ENCODE measurements around the gene NAB1. TPM values are rescaled to one million over a fixed set of nuclear protein-coding genes. Genes with fewer than 3 reads are reported as not detected.

Gene NAB1
- total RNA-seq, 2 donors from 2014 or later = 31.7 to 37.1 TPM

- H3K27me3 ChIP-seq = no peaks in the 10 kb centered on the region
- H3K9ac ChIP-seq (ENCODE audit: low read depth in 2 of 2, low read length in 2 of 2) = no peak overlapping the region
- no peak overlapping the region for H3K27ac ChIP-seq
- TF ChIP-seq CTCF (IDR thresholded peaks at IDR 0.05) = no peak
- DNase-seq = no peak
- H3K4me1 ChIP-seq = no peaks in the 10 kb centered on the region
- peaks cover 4% of the 10 kb centered on the region for H3K36me3 ChIP-seq
- H3K9me3 ChIP-seq = no peaks in the 10 kb centered on the region
- H3K4me3 ChIP-seq = no peak overlapping the region
- intact Hi-C loops (cut with DNase I) = no loop called here
Observed at GRCh38 chr2:190668892-190669291, 20.0 kb downstream of the NAB1 start.

- H3K9me3 ChIP-seq = no peaks in the 10 kb centered on the region
- no peak overlapping the region for H3K9ac ChIP-seq (ENCODE audit: low read depth in 2 of 2, low read length in 2 of 2)
- H3K4me3 ChIP-seq = no peak overlapping the region
- no peak for DNase-seq
- TF ChIP-seq CTCF (IDR thresholded peaks at IDR 0.05) = no peak
- H3K4me1 ChIP-seq = no peaks in the 10 kb centered on the region
- H3K36me3 ChIP-seq = peaks cover 4% of the 10 kb centered on the region
- H3K27ac ChIP-seq = no peak overlapping the region
- H3K27me3 ChIP-seq = no peaks in the 10 kb centered on the region
- intact Hi-C loops (cut with DNase I) = no loop called here
Observed at GRCh38 chr2:190670182-190670946, 21.5 kb downstream of the NAB1 start.

- intact Hi-C loops (cut with DNase I) = no loop called here
- H3K9me3 ChIP-seq = no peaks in the 10 kb centered on the region
- H3K4me3 ChIP-seq = no peak overlapping the region
- no peak for TF ChIP-seq CTCF (IDR thresholded peaks at IDR 0.05)
- H3K9ac ChIP-seq (ENCODE audit: low read depth in 2 of 2, low read length in 2 of 2) = no peak overlapping the region
- H3K36me3 ChIP-seq = peaks cover 4% of the 10 kb centered on the region
- H3K4me1 ChIP-seq = no peaks in the 10 kb centered on the region
- H3K27me3 ChIP-seq = no peaks in the 10 kb centered on the region
- DNase-seq = no peak
- H3K27ac ChIP-seq = no peak overlapping the region
Observed at GRCh38 chr2:190674966-190675650, 26.2 kb downstream of the NAB1 start.

GRCh38 chr2:190677255-190677654, 28.4 kb downstream of the NAB1 start:
- intact Hi-C loops (cut with DNase I) = no loop called here
- DNase-seq = no peak
- H3K9me3 ChIP-seq = no peaks in the 10 kb centered on the region
- no peaks in the 10 kb centered on the region for H3K4me1 ChIP-seq
- no peak overlapping the region for H3K4me3 ChIP-seq
- no peaks in the 10 kb centered on the region for H3K27me3 ChIP-seq
- TF ChIP-seq CTCF (IDR thresholded peaks at IDR 0.05) = no peak
- no peaks in the 10 kb centered on the region for H3K36me3 ChIP-seq
- H3K27ac ChIP-seq = no peak overlapping the region
- no peak overlapping the region for H3K9ac ChIP-seq (ENCODE audit: low read depth in 2 of 2, low read length in 2 of 2)

- TF ChIP-seq CTCF (IDR thresholded peaks at IDR 0.05) = no peak
- no peaks in the 10 kb centered on the region for H3K36me3 ChIP-seq
- H3K4me1 ChIP-seq = no peaks in the 10 kb centered on the region
- intact Hi-C loops (cut with DNase I) = no loop called here
- no peaks in the 10 kb centered on the region for H3K9me3 ChIP-seq
- H3K4me3 ChIP-seq = no peak overlapping the region
- no peak overlapping the region for H3K9ac ChIP-seq (ENCODE audit: low read depth in 2 of 2, low read length in 2 of 2)
- no peak overlapping the region for H3K27ac ChIP-seq
- no peak for DNase-seq
- H3K27me3 ChIP-seq = no peaks in the 10 kb centered on the region
Observed at GRCh38 chr2:190678444-190679162, 29.7 kb downstream of the NAB1 start.

Data from colonic mucosa (tissue), 4 donors.